OCI-LY7 (cell line): ENCODE results near the gene GALNTL6. TPM values are rescaled to one million over a fixed set of nuclear protein-coding genes. Genes with fewer than 3 reads are reported as not detected.

Experiments
- BruUV-seq: library from RNA; stranded (reverse); fragments of 400-500 nt; replicated peaks from 2 replicates; lab custom pipeline; 2021; lab: Mats Ljungman, UMichigan
- CTCF ChIA-PET: fragments of 300-600 bp; sonication (Branson Sonifier 250); formaldehyde crosslinking; loops from one replicate; lab custom pipeline; 2022; ENCODE audit warnings: antibody characterized with exemption; ENCODE audit not compliant: unreplicated experiment; lab: Charles Lee
- POLR2A ChIA-PET: fragments of 300-600 bp; sonication (Branson Sonifier 250); formaldehyde crosslinking; loops from one replicate; lab custom pipeline; 2022; ENCODE audit warnings: antibody characterized with exemption; lab: Charles Lee
- DNase-seq: peaks from one replicate; pipeline ENCODE4 v3.0.0-alpha.2; 2015; ENCODE audit warnings: low spot score
- H2AFZ ChIP-seq: fragments of 200-600 bp; sonication (generic), shearing (Covaris generic); 2 replicates; pipeline ENCODE4 v1.6.1; 2014; ENCODE audit warnings: mild to moderate bottlenecking, antibody characterized with exemption, low read length, moderate library complexity
- H3K27ac ChIP-seq: fragments of 200-600 bp; sonication (generic); 2 replicates; pipeline ENCODE4 v1.5.1; 2014; ENCODE audit warnings: mixed run types, low read depth, mild to moderate bottlenecking, moderate library complexity, low read length, inconsistent platforms; ENCODE audit not compliant: poor library complexity, severe bottlenecking
- H3K36me3 ChIP-seq: fragments of 200-600 bp; sonication (generic); 2 replicates; pipeline ENCODE4 v1.6.1; 2014; ENCODE audit warnings: mild to moderate bottlenecking, antibody characterized with exemption, low read length, moderate library complexity, mixed read lengths; ENCODE audit not compliant: insufficient read depth
- H3K4me1 ChIP-seq: fragments of 200-600 bp; sonication (generic); 2 replicates; pipeline ENCODE4 v1.5.1; 2014; ENCODE audit warnings: mild to moderate bottlenecking, low read length; ENCODE audit not compliant: insufficient read depth, poor library complexity, severe bottlenecking
- H3K4me2 ChIP-seq: fragments of 200-600 bp; sonication (generic); 2 replicates; pipeline ENCODE4 v1.6.1; 2014; ENCODE audit warnings: mild to moderate bottlenecking, low read length
- H3K4me3 ChIP-seq: fragments of 200-600 bp; sonication (generic); 2 replicates; pipeline ENCODE4 v1.5.1; 2014; ENCODE audit warnings: mild to moderate bottlenecking, low read depth, low read length; ENCODE audit not compliant: poor library complexity, severe bottlenecking
- H3K79me2 ChIP-seq: fragments of 200-600 bp; sonication (generic); 2 replicates; pipeline ENCODE4 v1.6.1; 2016; ENCODE audit warnings: low read depth, mild to moderate bottlenecking, low read length, moderate library complexity, mixed read lengths; ENCODE audit not compliant: insufficient read depth
- H3K9me2 ChIP-seq: fragments of 200-600 bp; sonication (generic); 2 replicates; pipeline ENCODE4 v1.6.1; 2016; ENCODE audit warnings: mild to moderate bottlenecking, low read length, mixed read lengths; ENCODE audit not compliant: insufficient read depth
- H3K9me3 ChIP-seq: fragments of 200-600 bp; sonication (generic); 2 replicates; pipeline ENCODE4 v1.6.1; 2014; ENCODE audit warnings: mild to moderate bottlenecking, mixed run types, low read length, mixed read lengths
- H4K20me1 ChIP-seq: fragments of 200-600 bp; sonication (generic); 2 replicates; pipeline ENCODE4 v1.6.1; 2014; ENCODE audit warnings: mild to moderate bottlenecking, antibody characterized with exemption, low read length, moderate library complexity, mixed read lengths; ENCODE audit not compliant: insufficient read depth
- EZH2phosphoT487 ChIP-seq: fragments of 200-600 bp; sonication (generic); IDR thresholded peaks from 2 replicates; pipeline ENCODE4 v1.6.1; 2018; ENCODE audit warnings: low read depth, borderline replicate concordance, mild to moderate bottlenecking, mixed run types, antibody characterized with exemption, low read length, moderate library complexity, mixed read lengths
- intact Hi-C: fragments of 100-400 bp; cut with micrococcal nuclease; formaldehyde crosslinking; loops from one replicate; pipeline ENCODE4 v1.10.0; 2022; ENCODE audit not compliant: unreplicated experiment
- total RNA-seq, 2 experiments: library from RNA; depleted of rRNA in 1 of 2; stranded (reverse); fragments of >200 nt in 1 of 2; shearing (Covaris generic) in 1 of 2; gene quantifications; 2 replicates each; pipeline ENCODE4 v1.2.3, GENCODE V29; 2014 to 2022
- TF ChIP-seq, protein P1 (sequence below): fragments of 200-600 bp; sonication (generic); conservative IDR thresholded peaks from 2 replicates; pipeline ENCODE4 v1.5.1; 2014; ENCODE audit warnings: mild to moderate bottlenecking, antibody characterized with exemption, low read length, moderate library complexity, mixed read lengths

The GALNTL6 gene
- total RNA-seq, 2 experiments from 2014 or later: not detected

DNA sequence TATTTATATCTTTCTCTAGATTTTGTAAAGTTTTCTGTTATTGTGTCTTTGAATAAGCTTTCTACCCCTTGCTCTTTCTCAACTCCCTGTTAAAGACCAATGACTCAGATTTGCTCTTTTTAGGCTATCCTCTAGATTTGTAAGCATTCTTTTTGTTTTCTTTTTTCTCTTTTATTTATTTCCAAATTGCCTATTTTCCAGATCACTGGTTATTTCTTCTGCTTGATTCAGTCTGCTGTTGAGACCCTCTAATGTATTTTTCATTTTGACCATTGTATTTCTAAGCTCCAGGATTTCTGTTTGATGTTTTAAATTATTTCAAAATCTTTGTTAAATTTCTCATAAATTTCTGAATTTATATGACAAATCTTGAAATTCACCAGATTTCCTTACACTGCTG lies 892.8 kb downstream of the GALNTL6 start:
- intact Hi-C loops: no loop called here
- Histone ChIP-seq H2AFZ (no peak overlapping the region), H3K4me1 (no peaks in the 10 kb centered on the region), H3K9me3 (peaks cover 13% of the 10 kb centered on the region; the same call in 1 of the 2 replicates), H4K20me1 (no peaks in the 10 kb centered on the region), H3K4me3 (no peak overlapping the region), H3K9me2 (no peaks in the 10 kb centered on the region), H3K4me2 (no peak overlapping the region), H3K79me2 (no peaks in the 10 kb centered on the region), H3K27ac (no peak overlapping the region), H3K36me3 (no peaks in the 10 kb centered on the region)
- DNase-seq: peak; percentile 3
- no TSS peak for BruUV-seq
- POLR2A ChIA-PET: interaction anchor here (0.6 kb wide), 1 partner anchor 569 kb away, joined by 3 read pairs; no protein-coding TSS in a partner anchor
- CTCF ChIA-PET: no interaction called here
- TF ChIP-seq EZH2phosphoT487: no peak
- TF ChIP-seq, protein P1, sequence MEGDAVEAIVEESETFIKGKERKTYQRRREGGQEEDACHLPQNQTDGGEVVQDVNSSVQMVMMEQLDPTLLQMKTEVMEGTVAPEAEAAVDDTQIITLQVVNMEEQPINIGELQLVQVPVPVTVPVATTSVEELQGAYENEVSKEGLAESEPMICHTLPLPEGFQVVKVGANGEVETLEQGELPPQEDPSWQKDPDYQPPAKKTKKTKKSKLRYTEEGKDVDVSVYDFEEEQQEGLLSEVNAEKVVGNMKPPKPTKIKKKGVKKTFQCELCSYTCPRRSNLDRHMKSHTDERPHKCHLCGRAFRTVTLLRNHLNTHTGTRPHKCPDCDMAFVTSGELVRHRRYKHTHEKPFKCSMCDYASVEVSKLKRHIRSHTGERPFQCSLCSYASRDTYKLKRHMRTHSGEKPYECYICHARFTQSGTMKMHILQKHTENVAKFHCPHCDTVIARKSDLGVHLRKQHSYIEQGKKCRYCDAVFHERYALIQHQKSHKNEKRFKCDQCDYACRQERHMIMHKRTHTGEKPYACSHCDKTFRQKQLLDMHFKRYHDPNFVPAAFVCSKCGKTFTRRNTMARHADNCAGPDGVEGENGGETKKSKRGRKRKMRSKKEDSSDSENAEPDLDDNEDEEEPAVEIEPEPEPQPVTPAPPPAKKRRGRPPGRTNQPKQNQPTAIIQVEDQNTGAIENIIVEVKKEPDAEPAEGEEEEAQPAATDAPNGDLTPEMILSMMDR: no peak

DNA sequence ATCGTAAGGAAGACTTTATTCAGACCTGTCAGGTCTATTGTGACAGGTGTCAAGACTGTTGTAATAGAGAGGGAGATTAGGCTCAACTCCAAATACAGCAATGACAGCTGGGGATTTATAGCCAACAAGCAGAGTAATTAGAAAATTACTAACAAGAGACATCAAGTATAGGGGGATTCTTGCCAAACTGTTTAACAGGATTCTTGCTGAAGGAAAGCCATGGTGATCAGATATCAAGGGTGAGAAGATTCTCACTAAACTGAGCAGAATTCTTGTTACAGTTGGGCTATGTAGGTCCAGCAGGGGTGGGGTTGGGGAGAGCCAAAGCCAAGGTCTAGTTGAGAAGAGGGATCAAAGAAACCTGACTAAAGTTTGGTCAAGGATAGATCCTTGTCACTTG lies 894.4 kb downstream of the GALNTL6 start:
- BruUV-seq: no TSS peak
- H3K4me1 ChIP-seq: no peaks in the 10 kb centered on the region
- DNase-seq: no peak
- H4K20me1 ChIP-seq: no peaks in the 10 kb centered on the region
- H3K9me3 ChIP-seq: peaks cover 13% of the 10 kb centered on the region; the same call in 1 of the 2 replicates
- no peak overlapping the region for H3K4me2 ChIP-seq
- TF ChIP-seq, protein P1: no peak
- no peak for TF ChIP-seq EZH2phosphoT487
- no peak overlapping the region for H2AFZ ChIP-seq
- intact Hi-C loops: no loop called here
- no peak overlapping the region for H3K27ac ChIP-seq
- H3K36me3 ChIP-seq: no peaks in the 10 kb centered on the region
- ChIA-PET CTCF (no interaction called here), POLR2A (no interaction called here)
- H3K4me3 ChIP-seq: no peak overlapping the region
- no peaks in the 10 kb centered on the region for H3K79me2 ChIP-seq
- no peaks in the 10 kb centered on the region for H3K9me2 ChIP-seq

DNA sequence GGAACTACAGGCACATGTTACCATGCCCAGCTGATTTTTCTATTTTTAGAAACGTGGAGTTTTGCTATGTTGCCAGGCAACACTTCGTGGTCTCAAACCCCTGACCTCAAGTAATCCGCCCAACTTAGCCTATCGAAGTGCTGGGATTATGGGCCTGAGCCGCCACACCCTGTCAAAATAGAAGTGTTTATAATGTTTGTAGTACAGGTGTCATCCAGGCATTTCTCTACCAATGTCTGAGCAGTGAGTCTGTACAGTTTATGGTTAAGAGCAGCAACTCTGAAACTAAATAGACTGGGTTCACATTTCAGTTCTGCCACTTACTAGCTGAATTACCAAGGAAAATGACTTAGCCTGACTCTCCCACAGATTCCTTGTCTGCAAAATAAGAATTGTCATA lies 895.0 kb downstream of the GALNTL6 start:
- BruUV-seq: no TSS peak
- TF ChIP-seq, protein P1: no peak
- TF ChIP-seq EZH2phosphoT487: no peak
- Histone ChIP-seq H3K27ac (no peak overlapping the region), H3K4me1 (no peaks in the 10 kb centered on the region), H2AFZ (no peak overlapping the region), H3K4me3 (no peak overlapping the region), H3K9me2 (no peaks in the 10 kb centered on the region), H3K36me3 (no peaks in the 10 kb centered on the region), H4K20me1 (no peaks in the 10 kb centered on the region), H3K9me3 (peaks cover 13% of the 10 kb centered on the region; the same call in 1 of the 2 replicates), H3K79me2 (no peaks in the 10 kb centered on the region), H3K4me2 (no peak overlapping the region)
- CTCF ChIA-PET: no interaction called here
- DNase-seq: no peak
- intact Hi-C loops: no loop called here
- POLR2A ChIA-PET: no interaction called here
